K562 (cell line): ENCODE measurements around the gene HDGFL2. TPM values are rescaled to one million over a fixed set of nuclear protein-coding genes. Genes with fewer than 3 reads are reported as not detected.

ENCODE experiments used
- BCOR ChIP-seq: fragments of 450-650 bp; IDR thresholded peaks from 2 replicates; pipeline ENCODE4 v1.6.1; 2016
- E2F8 ChIP-seq: fragments of 450-650 bp; IDR thresholded peaks from 2 replicates; pipeline ENCODE4 v1.7.1; 2018; ENCODE audit warnings: mild to moderate bottlenecking, low read depth; ENCODE audit not compliant: partially characterized antibody
- GATAD2A ChIP-seq: fragments of 450-650 bp; IDR thresholded peaks from 2 replicates; pipeline ENCODE4 v1.6.1; 2017
- HDAC1 ChIP-seq, 2 experiments: fragments of 450-650 bp; IDR thresholded peaks; 2 replicates each; pipeline ENCODE4 v1.6.1; 2016 to 2017; ENCODE audit warnings: inconsistent platforms in 1 of 2, mild to moderate bottlenecking in 1 of 2, moderate library complexity in 1 of 2
- HNRNPLL ChIP-seq: fragments of 200-400 bp; formaldehyde crosslinking; IDR thresholded peaks from 2 replicates; pipeline ENCODE4 v1.6.1; 2017; ENCODE audit warnings: low read length, low read depth, mild to moderate bottlenecking; ENCODE audit not compliant: poor library complexity, severe bottlenecking
- MCM3 ChIP-seq: fragments of 450-650 bp; IDR thresholded peaks from 2 replicates; pipeline ENCODE4 v1.6.1; 2016
- NFIX ChIP-seq: fragments of 250-450 bp; sonication (Bioruptor Pico); IDR thresholded peaks from 2 replicates; pipeline ENCODE4 v1.4.0; 2020; ENCODE audit warnings: low read depth, mild to moderate bottlenecking, moderate library complexity
- NR3C1 ChIP-seq: sonication (generic); formaldehyde crosslinking; IDR thresholded peaks from 2 replicates; pipeline ENCODE4 v1.8.1; 2022; ENCODE audit warnings: missing genetic modification reagents
- PHF8 ChIP-seq: fragments of 200-600 bp; sonication (generic); IDR thresholded peaks from 2 replicates; pipeline ENCODE4 v1.6.1; 2012; ENCODE audit warnings: mixed run types, mild to moderate bottlenecking, inconsistent platforms, low read length, moderate library complexity, borderline replicate concordance
- POLR2A ChIP-seq: fragments of 450-650 bp; conservative IDR thresholded peaks from 2 replicates; pipeline ENCODE4 v1.6.1; 2016
- PTBP1 ChIP-seq: fragments of 200-400 bp; formaldehyde crosslinking; IDR thresholded peaks from 2 replicates; pipeline ENCODE4 v1.6.1; 2017; ENCODE audit warnings: low read depth, low read length
- RFX5 ChIP-seq: IDR thresholded peaks from 2 replicates; pipeline ENCODE4 v1.6.1; 2011; ENCODE audit warnings: low read depth, mild to moderate bottlenecking, improper control_type of control experiment, low read length
- SMARCC2 ChIP-seq: fragments of 450-650 bp; IDR thresholded peaks from 2 replicates; pipeline ENCODE4 v1.6.1; 2017; ENCODE audit warnings: antibody characterized with exemption, moderate library complexity, mild to moderate bottlenecking, low read depth
- SP2 ChIP-seq: IDR thresholded peaks from 2 replicates; pipeline ENCODE4 v1.6.1; 2011; ENCODE audit warnings: mild to moderate bottlenecking, low read depth, low read length, moderate library complexity; ENCODE audit not compliant: poor library complexity, severe bottlenecking; ENCODE audit errors: extremely low read depth
- TAF9B ChIP-seq: fragments of 450-650 bp; IDR thresholded peaks from 2 replicates; pipeline ENCODE4 v1.6.1; 2018; ENCODE audit warnings: mild to moderate bottlenecking; ENCODE audit not compliant: partially characterized antibody
- XRCC5 ChIP-seq: fragments of 200-400 bp; formaldehyde crosslinking; IDR thresholded peaks from 2 replicates; pipeline ENCODE4 v1.6.1; 2017; ENCODE audit warnings: low read depth, mild to moderate bottlenecking, low read length
- ZBED1 ChIP-seq: IDR thresholded peaks from 2 replicates; pipeline ENCODE4 v1.6.1; 2014
- ZNF184 ChIP-seq: sonication (generic); formaldehyde crosslinking; IDR thresholded peaks from 2 replicates; pipeline ENCODE4 v1.5.0; 2020; ENCODE audit warnings: missing genetic modification reagents
- ZNF263 ChIP-seq: sonication (generic); formaldehyde crosslinking; IDR thresholded peaks from 2 replicates; pipeline ENCODE4 v1.8.0; 2022; ENCODE audit warnings: mild to moderate bottlenecking, missing genetic modification reagents, borderline replicate concordance
- polyA plus RNA-seq, 8 experiments: library from polyadenylated mRNA; depleted of rRNA in 4 of 8; stranded (reverse) in 5 of 8; unstranded in 3 of 8; fragments of >200 nt; fragmentation: Nextera tagmentation in 2 of 8; fragmentation: Illumina TruSeq in 1 of 8; extraction: Ambion mirVana in 2 of 8; extraction: Trizol in 1 of 8; gene quantifications; 2 replicates each; pipeline versions ENCODE4 v1.2.1 to v1.2.3, GENCODE V29; 2011 to 2014; ENCODE audit warnings: inconsistent platforms in 1 of 8, missing spikeins in 1 of 8
- total RNA-seq, 7 experiments: library from RNA; depleted of rRNA in 6 of 7; stranded (reverse); fragments of >200 nt in 6 of 7; fragmentation: Illumina TruSeq in 2 of 7; extraction: Trizol in 2 of 7; gene quantifications; 2 replicates each; pipeline versions ENCODE4 v1.2.1 to v1.2.3, GENCODE V29; 2011 to 2021; ENCODE audit warnings: low replicate concordance in 1 of 7
- TF ChIP-seq, protein P1 (sequence below), 3 experiments: IDR thresholded peaks in 2 of 3; conservative IDR thresholded peaks in 1 of 3; 2 replicates each; pipeline ENCODE4 v1.5.1; 2011 to 2012; ENCODE audit warnings: low read length in 3 of 3, mild to moderate bottlenecking in 3 of 3, control low read depth in 2 of 3, improper control_type of control experiment in 1 of 3, inconsistent platforms in 1 of 3, low read depth in 1 of 3, mixed read lengths in 1 of 3, moderate library complexity in 1 of 3; ENCODE audit not compliant: insufficient read depth in 2 of 3
- TF ChIP-seq, protein P2 (sequence below): fragments of 250-450 bp; sonication (Bioruptor Pico); IDR thresholded peaks from 2 replicates; pipeline ENCODE4 v1.8.0; 2022; ENCODE audit warnings: moderate library complexity, mild to moderate bottlenecking, inconsistent platforms

HDGFL2 gene
- total and polyA plus RNA-seq, 9 of the 15 experiments (the other 6 are each of a cell fraction or from before 2014, with no cell fraction given), result 0.13 to 61.7 (median 16.0) TPM

- no peak for TF ChIP-seq NFIX (CRISPR knock-in tag)
- no peak for TF ChIP-seq SMARCC2
- TF ChIP-seq RFX5, result no peak
- TF ChIP-seq, protein P1, sequence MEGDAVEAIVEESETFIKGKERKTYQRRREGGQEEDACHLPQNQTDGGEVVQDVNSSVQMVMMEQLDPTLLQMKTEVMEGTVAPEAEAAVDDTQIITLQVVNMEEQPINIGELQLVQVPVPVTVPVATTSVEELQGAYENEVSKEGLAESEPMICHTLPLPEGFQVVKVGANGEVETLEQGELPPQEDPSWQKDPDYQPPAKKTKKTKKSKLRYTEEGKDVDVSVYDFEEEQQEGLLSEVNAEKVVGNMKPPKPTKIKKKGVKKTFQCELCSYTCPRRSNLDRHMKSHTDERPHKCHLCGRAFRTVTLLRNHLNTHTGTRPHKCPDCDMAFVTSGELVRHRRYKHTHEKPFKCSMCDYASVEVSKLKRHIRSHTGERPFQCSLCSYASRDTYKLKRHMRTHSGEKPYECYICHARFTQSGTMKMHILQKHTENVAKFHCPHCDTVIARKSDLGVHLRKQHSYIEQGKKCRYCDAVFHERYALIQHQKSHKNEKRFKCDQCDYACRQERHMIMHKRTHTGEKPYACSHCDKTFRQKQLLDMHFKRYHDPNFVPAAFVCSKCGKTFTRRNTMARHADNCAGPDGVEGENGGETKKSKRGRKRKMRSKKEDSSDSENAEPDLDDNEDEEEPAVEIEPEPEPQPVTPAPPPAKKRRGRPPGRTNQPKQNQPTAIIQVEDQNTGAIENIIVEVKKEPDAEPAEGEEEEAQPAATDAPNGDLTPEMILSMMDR (IDR thresholded peaks at IDR 0.05 in 2 of 3, conservative IDR thresholded peaks at IDR 0.05 in 1 of 3; ENCODE audit: insufficient read depth in 2 of 3, low read depth in 1 of 3, low read length in 3 of 3), result peak; percentile 47 to 50 (median 50)
- peak; percentile 81 for TF ChIP-seq ZNF263 (CRISPR knock-in tag)
- no peak for TF ChIP-seq ZBED1
- TF ChIP-seq E2F8, result no peak
- no peak for TF ChIP-seq XRCC5
- no peak for TF ChIP-seq TAF9B
- no peak for TF ChIP-seq PHF8
- peak; percentile 82 for TF ChIP-seq BCOR
- no peak for TF ChIP-seq POLR2A
- no peak for TF ChIP-seq GATAD2A
- no peak for TF ChIP-seq MCM3
- TF ChIP-seq HNRNPLL, result no peak
- TF ChIP-seq, protein P2, sequence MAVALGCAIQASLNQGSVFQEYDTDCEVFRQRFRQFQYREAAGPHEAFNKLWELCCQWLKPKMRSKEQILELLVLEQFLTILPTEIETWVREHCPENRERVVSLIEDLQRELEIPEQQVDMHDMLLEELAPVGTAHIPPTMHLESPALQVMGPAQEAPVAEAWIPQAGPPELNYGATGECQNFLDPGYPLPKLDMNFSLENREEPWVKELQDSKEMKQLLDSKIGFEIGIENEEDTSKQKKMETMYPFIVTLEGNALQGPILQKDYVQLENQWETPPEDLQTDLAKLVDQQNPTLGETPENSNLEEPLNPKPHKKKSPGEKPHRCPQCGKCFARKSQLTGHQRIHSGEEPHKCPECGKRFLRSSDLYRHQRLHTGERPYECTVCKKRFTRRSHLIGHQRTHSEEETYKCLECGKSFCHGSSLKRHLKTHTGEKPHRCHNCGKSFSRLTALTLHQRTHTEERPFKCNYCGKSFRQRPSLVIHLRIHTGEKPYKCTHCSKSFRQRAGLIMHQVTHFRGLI, result no peak
- no peak for TF ChIP-seq HDAC1 (IDR thresholded peaks at IDR 0.05)
- TF ChIP-seq ZNF184, result no peak
- TF ChIP-seq PTBP1, result 0 out of 2 replicates have a peak, but pooled peaks have one; percentile 73
- TF ChIP-seq SP2, result no peak
- TF ChIP-seq NR3C1 (CRISPR knock-in tag), result no peak
These were observed 75.5 kb downstream of the HDGFL2 start (continued) for GRCh38 chr19:4547303-4548237.
